Neural progenitor cell (in vitro differentiated cells): Measurements from ENCODE around the gene PRKAG2. TPM values are rescaled to one million over a fixed set of nuclear protein-coding genes. Genes with fewer than 3 reads are reported as not detected.
"Not testable (repeated sequence)": the region's sequence is repeated elsewhere in the genome, so short reads cannot be mapped to it uniquely, and the experiment has no call there.

Source experiments
- DNase-seq: peaks from one replicate; pipeline ENCODE4 v3.0.0-alpha.2; 2016; ENCODE audit warnings: low spot score
- H2AFZ ChIP-seq: fragments of 200-600 bp; sonication (generic); replicated peaks from 2 replicates; pipeline ENCODE4 v1.6.1; 2016; ENCODE audit warnings: antibody characterized with exemption
- H3F3A ChIP-seq: fragments of 200-600 bp; sonication (generic); 2 replicates; pipeline ENCODE4 v1.6.1; 2016; ENCODE audit warnings: antibody characterized with exemption, low read depth
- H3K27ac ChIP-seq: fragments of 200-600 bp; sonication (generic); 2 replicates; pipeline ENCODE4 v1.5.1; 2016; ENCODE audit warnings: mild to moderate bottlenecking
- H3K27me3 ChIP-seq: fragments of 200-600 bp; sonication (generic); 2 replicates; pipeline ENCODE4 v1.6.1; 2016; ENCODE audit warnings: mild to moderate bottlenecking, moderate library complexity
- H3K36me3 ChIP-seq: fragments of 200-600 bp; sonication (generic); 2 replicates; pipeline ENCODE4 v1.5.1; 2016
- H3K4me1 ChIP-seq: fragments of 200-600 bp; sonication (generic); 2 replicates; pipeline ENCODE4 v1.6.1; 2016; ENCODE audit warnings: mixed run types
- H3K4me2 ChIP-seq: fragments of 200-600 bp; sonication (generic); 2 replicates; pipeline ENCODE4 v1.6.1; 2016
- H3K4me3 ChIP-seq: fragments of 200-600 bp; sonication (generic); 2 replicates; pipeline ENCODE4 v1.5.1; 2016
- H3K79me2 ChIP-seq: fragments of 200-600 bp; sonication (generic); 2 replicates; pipeline ENCODE4 v1.6.1; 2016; ENCODE audit warnings: low read depth
- H3K9ac ChIP-seq: fragments of 200-600 bp; sonication (generic); 2 replicates; pipeline ENCODE4 v1.6.1; 2016
- H3K9me3 ChIP-seq: fragments of 200-600 bp; sonication (generic); 2 replicates; pipeline ENCODE4 v1.5.1; 2016; ENCODE audit warnings: low read depth
- H4K20me1 ChIP-seq: fragments of 200-600 bp; sonication (generic); 2 replicates; pipeline ENCODE4 v1.6.1; 2016; ENCODE audit warnings: low read depth
- H3K27ac Mint-ChIP-seq: 3 replicates; pipeline ENCODE4 v1.8.0; 2021; ENCODE audit warnings: mixed read lengths
- H3K27me3 Mint-ChIP-seq: 2 replicates; pipeline ENCODE4 v1.8.0; 2022; ENCODE audit warnings: low read depth, mild to moderate bottlenecking, inconsistent platforms, moderate library complexity, mixed read lengths; ENCODE audit not compliant: insufficient read depth
- H3K36me3 Mint-ChIP-seq: 3 replicates; pipeline ENCODE4 v1.8.0; 2021; ENCODE audit warnings: mixed read lengths
- H3K4me1 Mint-ChIP-seq: 3 replicates; pipeline ENCODE4 v1.8.0; 2021; ENCODE audit warnings: mixed read lengths
- H3K4me3 Mint-ChIP-seq: 3 replicates; pipeline ENCODE4 v1.8.0; 2021; ENCODE audit warnings: mild to moderate bottlenecking, moderate library complexity, mixed read lengths
- H3K9me3 Mint-ChIP-seq: 3 replicates; pipeline ENCODE4 v1.8.0; 2020; ENCODE audit warnings: mixed read lengths
- EZH2 ChIP-seq: fragments of 200-600 bp; sonication (generic); IDR thresholded peaks from 2 replicates; pipeline ENCODE4 v1.6.1; 2017; ENCODE audit warnings: antibody characterized with exemption, mild to moderate bottlenecking, moderate library complexity
- EZH2phosphoT487 ChIP-seq: fragments of 200-600 bp; sonication (generic); IDR thresholded peaks from 2 replicates; pipeline ENCODE4 v1.6.1; 2017; ENCODE audit warnings: antibody characterized with exemption
- total RNA-seq: library from RNA; depleted of rRNA; stranded (reverse); fragments of >200 nt; gene quantifications from 2 replicates; pipeline ENCODE4 v1.2.3, GENCODE V29; 2015; ENCODE audit warnings: low replicate concordance
- TF ChIP-seq, protein P1 (sequence below): fragments of 200-600 bp; sonication (generic); IDR thresholded peaks from 2 replicates; pipeline ENCODE4 v1.5.1; 2017; ENCODE audit warnings: antibody characterized with exemption, mild to moderate bottlenecking

PRKAG2 gene
- total RNA-seq, 1 donor from 2014 or later, result 11.4 TPM

DNA sequence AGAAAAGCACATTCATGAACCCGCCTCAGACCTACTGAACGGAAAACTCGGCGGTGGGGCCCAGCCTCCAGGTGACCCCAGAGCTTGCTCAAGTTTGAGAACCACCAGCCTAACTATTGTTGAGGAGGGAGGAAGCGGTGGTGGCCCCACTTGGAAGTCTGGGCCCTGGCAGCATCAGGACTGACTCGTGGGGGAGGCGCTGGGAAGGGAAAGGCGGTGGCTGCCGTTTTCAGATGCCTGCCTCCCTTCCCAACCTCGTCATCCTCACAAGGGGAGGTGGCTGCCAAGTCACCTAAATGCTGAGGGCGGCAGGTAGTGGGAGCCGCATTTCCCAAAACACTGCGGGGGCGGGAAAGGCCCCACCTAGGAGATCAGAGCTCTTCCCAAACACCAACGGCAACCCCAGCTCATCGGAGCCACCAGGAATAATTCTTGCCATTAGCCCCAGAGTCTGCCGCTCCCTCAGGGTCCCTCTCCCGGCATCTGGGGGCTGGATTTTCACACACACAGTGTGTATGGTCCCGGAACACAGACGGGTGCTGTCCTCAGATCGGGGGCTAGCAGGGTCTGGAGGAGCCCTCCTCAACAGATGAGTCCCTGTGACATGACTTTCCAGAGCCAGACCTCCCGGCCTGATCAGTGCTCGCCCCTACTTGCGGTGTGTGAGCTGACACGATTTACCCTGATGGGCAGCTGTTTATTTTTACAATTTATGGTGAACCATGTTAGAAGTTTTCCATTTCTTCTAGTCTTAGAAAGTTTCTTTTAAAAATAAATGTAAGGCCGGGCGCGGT lies 31.3 kb downstream of the PRKAG2 start:
- H3K36me3 ChIP-seq, result no peaks in the 10 kb centered on the region
- no peak overlapping the region for H3K4me2 ChIP-seq
- H3K9ac ChIP-seq, result no peak overlapping the region
- no peak for TF ChIP-seq EZH2phosphoT487
- no peak overlapping the region for H3K27ac Mint-ChIP-seq
- H3K4me3 ChIP-seq, result no peak overlapping the region
- H4K20me1 ChIP-seq, result no peaks in the 10 kb centered on the region
- H2AFZ ChIP-seq, result no peak overlapping the region
- H3K79me2 ChIP-seq, result no peaks in the 10 kb centered on the region
- no peak overlapping the region for H3K4me3 Mint-ChIP-seq
- peaks cover 7% of the 10 kb centered on the region for H3K27me3 Mint-ChIP-seq
- DNase-seq, result no peak
- H3K4me1 ChIP-seq, result no peaks in the 10 kb centered on the region
- H3F3A ChIP-seq, result no peaks in the 10 kb centered on the region
- H3K36me3 Mint-ChIP-seq, result no peaks in the 10 kb centered on the region
- no peak overlapping the region for H3K27ac ChIP-seq
- H3K9me3 Mint-ChIP-seq, result no peaks in the 10 kb centered on the region
- no peaks in the 10 kb centered on the region for H3K9me3 ChIP-seq
- no peaks in the 10 kb centered on the region for H3K27me3 ChIP-seq
- H3K4me1 Mint-ChIP-seq, result peaks cover 3% of the 10 kb centered on the region

DNA sequence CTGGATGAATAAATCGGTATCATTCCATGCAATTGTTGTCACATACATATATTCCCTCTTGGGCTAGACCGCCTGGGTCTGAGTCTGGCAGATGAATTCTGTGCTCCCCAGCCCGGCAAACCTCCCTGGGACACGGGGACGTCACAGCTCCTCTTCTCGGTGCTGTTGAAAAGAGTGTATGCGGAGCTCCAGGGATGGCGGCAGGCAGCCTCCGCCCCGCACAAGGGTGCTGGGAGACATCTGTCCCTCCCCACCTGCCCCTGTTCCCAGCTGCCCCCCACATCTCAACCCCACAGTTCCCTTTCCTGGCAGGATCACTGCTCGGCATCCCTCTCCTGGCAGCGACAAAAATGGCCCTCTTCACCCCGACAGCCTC lies 32.1 kb downstream of the PRKAG2 start:
- Mint-ChIP-seq H3K4me1 (peaks cover 2% of the 10 kb centered on the region), H3K27ac (no peak overlapping the region), H3K4me3 (no peak overlapping the region), H3K36me3 (no peaks in the 10 kb centered on the region), H3K9me3 (no peaks in the 10 kb centered on the region), H3K27me3 (peaks cover 7% of the 10 kb centered on the region)
- Histone ChIP-seq H3K9me3 (no peaks in the 10 kb centered on the region), H4K20me1 (no peaks in the 10 kb centered on the region), H3K4me1 (no peaks in the 10 kb centered on the region), H3F3A (no peaks in the 10 kb centered on the region), H3K79me2 (no peaks in the 10 kb centered on the region), H3K9ac (no peak overlapping the region), H3K4me2 (no peak overlapping the region), H2AFZ (no peak overlapping the region), H3K36me3 (no peaks in the 10 kb centered on the region), H3K4me3 (no peak overlapping the region), H3K27ac (no peak overlapping the region), H3K27me3 (no peaks in the 10 kb centered on the region)
- DNase-seq, result no peak
- no peak for TF ChIP-seq EZH2phosphoT487
- TF ChIP-seq, protein P1, sequence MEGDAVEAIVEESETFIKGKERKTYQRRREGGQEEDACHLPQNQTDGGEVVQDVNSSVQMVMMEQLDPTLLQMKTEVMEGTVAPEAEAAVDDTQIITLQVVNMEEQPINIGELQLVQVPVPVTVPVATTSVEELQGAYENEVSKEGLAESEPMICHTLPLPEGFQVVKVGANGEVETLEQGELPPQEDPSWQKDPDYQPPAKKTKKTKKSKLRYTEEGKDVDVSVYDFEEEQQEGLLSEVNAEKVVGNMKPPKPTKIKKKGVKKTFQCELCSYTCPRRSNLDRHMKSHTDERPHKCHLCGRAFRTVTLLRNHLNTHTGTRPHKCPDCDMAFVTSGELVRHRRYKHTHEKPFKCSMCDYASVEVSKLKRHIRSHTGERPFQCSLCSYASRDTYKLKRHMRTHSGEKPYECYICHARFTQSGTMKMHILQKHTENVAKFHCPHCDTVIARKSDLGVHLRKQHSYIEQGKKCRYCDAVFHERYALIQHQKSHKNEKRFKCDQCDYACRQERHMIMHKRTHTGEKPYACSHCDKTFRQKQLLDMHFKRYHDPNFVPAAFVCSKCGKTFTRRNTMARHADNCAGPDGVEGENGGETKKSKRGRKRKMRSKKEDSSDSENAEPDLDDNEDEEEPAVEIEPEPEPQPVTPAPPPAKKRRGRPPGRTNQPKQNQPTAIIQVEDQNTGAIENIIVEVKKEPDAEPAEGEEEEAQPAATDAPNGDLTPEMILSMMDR, result no peak
- TF ChIP-seq EZH2, result no peak

DNA sequence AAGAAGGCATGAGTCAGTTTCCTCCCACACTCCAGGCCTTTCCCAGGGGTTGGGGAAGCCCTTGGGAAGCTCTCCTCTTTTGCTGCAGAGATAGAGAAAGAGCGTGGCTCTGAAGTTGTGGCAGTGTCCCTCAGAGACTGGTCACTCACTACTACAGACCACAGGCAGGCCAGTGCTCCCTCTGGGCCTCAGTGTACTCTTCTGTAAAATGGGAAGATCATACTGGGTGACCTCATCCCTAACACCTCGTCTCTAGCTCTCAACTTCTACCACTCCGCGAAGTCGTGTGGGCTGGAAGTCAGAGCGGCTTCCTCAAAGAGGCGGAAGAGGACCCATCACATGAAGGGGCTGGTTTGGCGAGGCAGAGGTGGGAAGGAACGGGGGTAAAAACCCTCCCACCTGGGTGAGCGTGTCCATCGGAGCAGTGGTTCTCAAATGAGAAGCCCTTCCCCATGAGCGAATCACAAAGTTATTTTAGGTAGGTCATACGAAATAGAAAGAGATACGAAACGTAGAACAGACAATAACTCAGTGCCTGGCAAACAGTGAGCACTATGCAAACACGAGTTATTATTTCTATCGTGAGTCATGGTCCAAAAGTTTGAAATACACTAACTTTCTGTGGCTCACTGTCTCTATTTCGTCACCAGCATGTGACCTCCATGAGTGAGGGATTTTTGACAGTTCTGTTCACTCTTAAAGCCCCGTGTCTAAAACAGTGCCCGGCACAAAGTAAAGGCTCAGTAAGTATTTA lies 32.7 kb downstream of the PRKAG2 start:
- no peaks in the 10 kb centered on the region for H3K27me3 ChIP-seq
- TF ChIP-seq, protein P1, result no peak
- no peak for TF ChIP-seq EZH2
- no peak for TF ChIP-seq EZH2phosphoT487
- H3K4me1 ChIP-seq, result no peaks in the 10 kb centered on the region
- no peak for DNase-seq
- no peaks in the 10 kb centered on the region for H3K36me3 ChIP-seq
- no peak overlapping the region for H2AFZ ChIP-seq
- no peak overlapping the region for H3K9ac ChIP-seq
- Mint-ChIP-seq H3K36me3 (no peaks in the 10 kb centered on the region), H3K27ac (no peak overlapping the region), H3K4me1 (peaks cover 7% of the 10 kb centered on the region), H3K9me3 (no peaks in the 10 kb centered on the region), H3K4me3 (no peak overlapping the region), H3K27me3 (peaks cover 11% of the 10 kb centered on the region)
- H3K4me3 ChIP-seq, result no peak overlapping the region
- H3K79me2 ChIP-seq, result no peaks in the 10 kb centered on the region
- no peaks in the 10 kb centered on the region for H4K20me1 ChIP-seq
- H3K27ac ChIP-seq, result no peak overlapping the region
- H3K4me2 ChIP-seq, result no peak overlapping the region
- H3F3A ChIP-seq, result no peaks in the 10 kb centered on the region
- H3K9me3 ChIP-seq, result no peaks in the 10 kb centered on the region

DNA sequence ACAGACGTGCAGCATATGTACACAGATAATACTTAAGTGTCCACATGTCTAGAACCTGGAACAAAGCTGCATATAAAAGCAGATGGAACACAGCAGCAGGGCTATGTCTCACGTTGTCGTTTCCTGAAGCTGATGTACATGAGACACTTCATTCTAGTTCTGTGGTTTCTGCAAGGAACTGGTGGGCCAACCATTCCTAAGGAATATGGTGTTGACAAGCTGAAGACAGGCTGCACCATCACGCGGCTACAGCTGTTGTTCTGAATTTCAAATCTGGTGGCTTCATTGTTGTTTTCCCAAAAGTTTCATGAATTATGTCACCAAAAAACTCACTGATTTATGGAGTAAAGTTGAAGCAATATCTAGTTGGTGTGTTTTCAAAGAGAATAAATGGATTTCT lies 33.7 kb downstream of the PRKAG2 start:
- Histone ChIP-seq H2AFZ (no peak overlapping the region), H3K4me1 (peaks cover 2% of the 10 kb centered on the region), H3K79me2 (no peaks in the 10 kb centered on the region), H3K9ac (no peak overlapping the region), H3K9me3 (no peaks in the 10 kb centered on the region), H3K4me3 (no peak overlapping the region), H3K4me2 (no peak overlapping the region), H3F3A (peaks cover 2% of the 10 kb centered on the region), H3K36me3 (no peaks in the 10 kb centered on the region), H3K27me3 (no peaks in the 10 kb centered on the region), H3K27ac (no peak overlapping the region), H4K20me1 (peaks cover 3% of the 10 kb centered on the region)
- H3K4me3 Mint-ChIP-seq, result no peak overlapping the region
- TF ChIP-seq EZH2phosphoT487 (no peak), EZH2 (no peak)
- TF ChIP-seq, protein P1, result no peak
- peaks cover 12% of the 10 kb centered on the region for H3K4me1 Mint-ChIP-seq
- H3K27me3 Mint-ChIP-seq, result peaks cover 14% of the 10 kb centered on the region
- H3K27ac Mint-ChIP-seq, result no peak overlapping the region
- H3K36me3 Mint-ChIP-seq, result no peaks in the 10 kb centered on the region
- no peaks in the 10 kb centered on the region for H3K9me3 Mint-ChIP-seq
- DNase-seq, result no peak

DNA sequence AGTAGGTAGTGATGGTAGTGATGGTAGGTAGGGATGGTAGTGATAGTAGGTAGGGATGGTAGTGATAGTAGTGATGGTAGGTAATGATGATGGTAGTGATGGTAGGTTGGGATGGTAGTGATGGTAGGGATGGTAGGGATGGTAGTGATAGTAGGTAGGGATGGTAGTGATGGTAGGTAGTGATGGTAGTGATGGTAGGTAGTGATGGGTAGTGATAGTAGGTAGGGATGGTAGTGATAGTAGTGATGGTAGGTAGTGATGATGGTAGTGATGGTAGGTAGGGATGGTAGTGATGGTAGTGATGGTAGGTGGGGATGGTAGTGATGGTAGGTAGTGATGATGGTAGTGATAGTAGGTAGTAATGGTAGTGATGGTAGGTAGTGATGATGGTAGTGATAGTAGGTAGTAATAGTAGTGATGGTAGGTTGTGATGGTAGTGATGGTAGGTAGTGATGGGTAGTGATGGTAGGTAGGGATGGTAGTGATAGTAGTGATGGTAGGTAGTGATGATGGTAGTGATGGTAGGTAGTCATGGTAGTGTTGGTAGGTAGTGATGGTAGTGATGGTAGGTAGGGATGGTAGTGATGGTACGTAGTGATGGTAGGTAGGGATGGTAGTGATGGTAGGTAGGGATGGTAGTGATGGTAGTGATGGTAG lies 35.4 kb downstream of the PRKAG2 start:
- H2AFZ ChIP-seq, H3K36me3 ChIP-seq, H3K79me2 ChIP-seq, H3K27me3 ChIP-seq, H3K36me3 Mint-ChIP-seq, H3K9ac ChIP-seq, H3K27ac Mint-ChIP-seq, H3K9me3 ChIP-seq, DNase-seq, H3K27ac ChIP-seq, H3K4me3 ChIP-seq, H3K9me3 Mint-ChIP-seq, H3K4me3 Mint-ChIP-seq, H3K4me2 ChIP-seq: not testable (repeated sequence)
- Histone ChIP-seq H3F3A (peaks cover 18% of the 10 kb centered on the region), H4K20me1 (peaks cover 17% of the 10 kb centered on the region), H3K4me1 (peaks cover 17% of the 10 kb centered on the region)
- H3K27me3 Mint-ChIP-seq, result peaks cover 15% of the 10 kb centered on the region
- peaks cover 28% of the 10 kb centered on the region for H3K4me1 Mint-ChIP-seq
